SK-N-SH (cell line): ENCODE data around the gene AP3S2. TPM values are rescaled to one million over a fixed set of nuclear protein-coding genes. Genes with fewer than 3 reads are reported as not detected.
"Not testable (repeated sequence)": the region's sequence is repeated elsewhere in the genome, so short reads cannot be mapped to it uniquely, and the experiment has no call there.

Source experiments
- CTCF ChIA-PET: fragments of 300-600, 350-600 bp; formaldehyde crosslinking; extraction: SDS; loops from one replicate; lab custom pipeline; 2021; lab: Yijun Ruan, JAX
- POLR2A ChIA-PET: fragments of 350-600 bp; sonication (Branson Sonifier 250); formaldehyde crosslinking; extraction: SDS; loops from one replicate; lab custom pipeline; 2020; ENCODE audit warnings: antibody characterized with exemption, inconsistent platforms; lab: Yijun Ruan, JAX
- DNase-seq: peaks from one replicate; pipeline ENCODE4 v3.0.0; 2012
- H2AFZ ChIP-seq: fragments of 200-600 bp; sonication (generic); 2 replicates; pipeline ENCODE4 v1.8.1; 2016; ENCODE audit warnings: antibody characterized with exemption, mild to moderate bottlenecking, low read depth
- H3F3A ChIP-seq: fragments of 200-600 bp; sonication (generic); replicated peaks from 2 replicates; pipeline ENCODE3; 2016; ENCODE audit warnings: antibody characterized with exemption, mild to moderate bottlenecking; ENCODE audit not compliant: insufficient read depth
- H3K27ac ChIP-seq, 2 experiments: fragments of 200-500 bp in 1 of 2; fragments of 200-600 bp in 1 of 2; sonication (Bioruptor generic) in 1 of 2; sonication (generic), shearing (Covaris generic) in 1 of 2; 2 replicates each; pipeline versions ENCODE4 v1.5.1 to v1.6.1; 2014 to 2016; ENCODE audit warnings: low read depth in 2 of 2, inconsistent platforms in 1 of 2, low read length in 1 of 2, mild to moderate bottlenecking in 1 of 2, mixed read lengths in 1 of 2
- H3K27me3 ChIP-seq: fragments of 200-600 bp; sonication (generic), shearing (Covaris generic); 2 replicates; pipeline ENCODE4 v1.6.1; 2016; ENCODE audit warnings: mixed run types; ENCODE audit not compliant: insufficient read depth
- H3K36me3 ChIP-seq, 2 experiments: fragments of 200-500 bp in 1 of 2; fragments of 200-600 bp in 1 of 2; sonication (Bioruptor generic) in 1 of 2; sonication (generic) in 1 of 2; replicated peaks in 1 of 2; 2 replicates each; pipeline versions ENCODE3 to v1.5.1; 2014 to 2016; ENCODE audit warnings: low read length in 1 of 2, mild to moderate bottlenecking in 1 of 2; ENCODE audit not compliant: insufficient read depth in 2 of 2, control insufficient read depth in 1 of 2
- H3K4me1 ChIP-seq, 2 experiments: fragments of 200-500 bp in 1 of 2; fragments of 200-600 bp in 1 of 2; sonication (Bioruptor generic) in 1 of 2; sonication (generic), shearing (Covaris generic) in 1 of 2; 2 replicates each; pipeline versions ENCODE4 v1.5.1 to v1.6.1; 2014 to 2016; ENCODE audit warnings: low read depth in 1 of 2, low read length in 1 of 2, mixed run types in 1 of 2; ENCODE audit not compliant: insufficient read depth in 2 of 2, control insufficient read depth in 1 of 2
- H3K4me2 ChIP-seq: fragments of 200-600 bp; sonication (generic), shearing (Covaris generic); 2 replicates; pipeline ENCODE4 v1.6.1; 2017; ENCODE audit warnings: mixed run types
- H3K4me3 ChIP-seq, 2 experiments: fragments of 200-500 bp in 1 of 2; fragments of 200-600 bp in 1 of 2; sonication (Bioruptor generic) in 1 of 2; sonication (generic), shearing (Covaris generic) in 1 of 2; 2 replicates each; pipeline versions ENCODE4 v1.5.1 to v1.8.1; 2014 to 2016; ENCODE audit warnings: low read depth in 2 of 2, inconsistent platforms in 1 of 2, low read length in 1 of 2, mild to moderate bottlenecking in 1 of 2, mixed read lengths in 1 of 2, moderate library complexity in 1 of 2
- H3K79me2 ChIP-seq: fragments of 200-600 bp; sonication (generic); 2 replicates; pipeline ENCODE4 v1.8.1; 2017; ENCODE audit warnings: mild to moderate bottlenecking; ENCODE audit not compliant: insufficient read depth
- H3K9ac ChIP-seq: fragments of 200-600 bp; sonication (generic); 2 replicates; pipeline ENCODE4 v1.6.1; 2017; ENCODE audit warnings: mixed run types
- H3K9me2 ChIP-seq: fragments of 200-600 bp; sonication (generic); 2 replicates; pipeline ENCODE4 v1.6.1; 2017; ENCODE audit warnings: mixed run types
- H3K9me3 ChIP-seq: fragments of 200-600 bp; sonication (generic); 2 replicates; pipeline ENCODE4 v1.6.1; 2017; ENCODE audit warnings: mixed run types, mild to moderate bottlenecking, moderate library complexity
- H4K20me1 ChIP-seq: fragments of 200-600 bp; sonication (generic); 2 replicates; pipeline ENCODE4 v1.6.1; 2017; ENCODE audit warnings: mild to moderate bottlenecking, mixed run types; ENCODE audit not compliant: insufficient read depth
- GATA2 ChIP-seq: sonication (generic); formaldehyde crosslinking; IDR thresholded peaks from 2 replicates; pipeline ENCODE4 v1.5.0; 2020; ENCODE audit warnings: mild to moderate bottlenecking, missing genetic modification reagents
- MAX ChIP-seq: IDR thresholded peaks from 2 replicates; pipeline ENCODE4 v1.4.0; 2012; ENCODE audit warnings: low read depth
- NRF1 ChIP-seq: IDR thresholded peaks from 2 replicates; pipeline ENCODE4 v1.6.1; 2012; ENCODE audit warnings: low read depth, mild to moderate bottlenecking, low read length
- REST ChIP-seq: IDR thresholded peaks from 2 replicates; pipeline ENCODE4 v1.6.1; 2012; ENCODE audit warnings: mild to moderate bottlenecking, low read depth, low read length, moderate library complexity
- WGBS: methylation state at CpG from one replicate; pipeline ENCODE4 v1.1.6; 2017; ENCODE audit warnings: low lambda C conversion rate; 5-methylcytosine and 5-hydroxymethylcytosine counted together
- polyA plus RNA-seq, 3 experiments: library from polyadenylated mRNA; depleted of rRNA; stranded (reverse); fragments of >200 nt; gene quantifications; 2 replicates each; pipeline ENCODE4 v1.2.3, GENCODE V29; 2012

The AP3S2 gene
- polyA plus RNA-seq, 1 of the 3 experiments (the other 2 are of a cell fraction): 11.9 TPM

GRCh38 chr15:89790206-89790605, 103.6 kb downstream of the AP3S2 start:
- no peaks in the 10 kb centered on the region for H4K20me1 ChIP-seq
- WGBS: 94% methylated on average over 10 of the region's 10 CpGs
- POLR2A ChIA-PET: no interaction called here
- peaks cover 12% of the 10 kb centered on the region; the same call in 1 of the 2 replicates for H3K9me3 ChIP-seq
- peaks cover 0 to 14% of the 10 kb centered on the region in 2 experiments for H3K36me3 ChIP-seq
- TF ChIP-seq MAX (no peak), NRF1 (no peak), GATA2 (CRISPR knock-in tag) (no peak)
- TF ChIP-seq, all 33 proteins: peak for 0
- Histone ChIP-seq H2AFZ (no peak overlapping the region), H3K4me2 (no peak overlapping the region), H3K9me2 (no peaks in the 10 kb centered on the region), H3K79me2 (no peaks in the 10 kb centered on the region), H3K27ac (no peak overlapping the region), H3K9ac (no peak overlapping the region), H3K27me3 (no peaks in the 10 kb centered on the region), H3K4me1 (no peaks in the 10 kb centered on the region), H3K4me3 (no peak overlapping the region), H3F3A (peaks cover 7% of the 10 kb centered on the region)
- DNase-seq: no peak
- CTCF ChIA-PET: no interaction called here

GRCh38 chr15:89788585-89788984, 105.2 kb downstream of the AP3S2 start:
- H3K9me2 ChIP-seq, H3K4me3 ChIP-seq, DNase-seq, POLR2A ChIA-PET, H3K27ac ChIP-seq, H3K4me2 ChIP-seq, H3F3A ChIP-seq, H4K20me1 ChIP-seq, H3K9ac ChIP-seq, H3K79me2 ChIP-seq, H2AFZ ChIP-seq, H3K4me1 ChIP-seq, H3K27me3 ChIP-seq: not testable (repeated sequence)
- 95% methylated on average over 4 of the region's 4 CpGs for WGBS
- peaks cover 12% of the 10 kb centered on the region; the same call in 1 of the 2 replicates for H3K9me3 ChIP-seq
- H3K36me3 ChIP-seq: peaks cover 0 to 14% of the 10 kb centered on the region in 2 experiments
- CTCF ChIA-PET: interaction anchor here (1.3 to 1.6 kb wide), 2 partner anchors 11 to 86 kb away, joined by 3 to 6 read pairs; no protein-coding TSS in a partner anchor

GRCh38 chr15:89787944-89788343, 105.8 kb downstream of the AP3S2 start:
- H3K9me3 ChIP-seq: peaks cover 12% of the 10 kb centered on the region; the same call in 1 of the 2 replicates
- DNase-seq: no peak
- no peak overlapping the region for H3K27ac ChIP-seq
- no peak overlapping the region for H2AFZ ChIP-seq
- peaks cover 7% of the 10 kb centered on the region for H3F3A ChIP-seq
- H3K79me2 ChIP-seq: no peaks in the 10 kb centered on the region
- H3K4me3 ChIP-seq: no peak overlapping the region
- H3K27me3 ChIP-seq: no peaks in the 10 kb centered on the region
- no peak for TF ChIP-seq REST
- TF ChIP-seq, all 33 proteins: peak for 0
- Histone ChIP-seq H3K4me2 (no peak overlapping the region), H3K9me2 (no peaks in the 10 kb centered on the region), H3K4me1 (no peaks in the 10 kb centered on the region; a peak in 1 of 4 replicates), H3K36me3 (peaks cover 0 to 14% of the 10 kb centered on the region in 2 experiments), H3K9ac (no peak overlapping the region), H4K20me1 (no peaks in the 10 kb centered on the region)
- ChIA-PET POLR2A (no interaction called here), CTCF (interaction anchor here (0.6 to 1.6 kb wide), 3 partner anchors 10 to 88 kb away, joined by 3 to 6 read pairs (median 3); no protein-coding TSS in a partner anchor)
- WGBS: 85% methylated on average over 3 of the region's 3 CpGs
